ENCODE data around the gene EVI5L. TPM values are rescaled to one million over a fixed set of nuclear protein-coding genes. Genes with fewer than 3 reads are reported as not detected.

Gene EVI5L
- polyA plus RNA-seq, 3 donors = 0.76 to 5.7 (median 1.3) TPM

- Histone ChIP-seq H3K9ac (ENCODE audit: insufficient read depth, low read length, poor library complexity, severe bottlenecking) (no peak overlapping the region), H3K27me3 (ENCODE audit: control insufficient read depth in 2 of 2, insufficient read depth in 2 of 2, low read length in 2 of 2) (peaks cover 28 to 81% of the 10 kb centered on the region in 2 donors), H3K36me3 (replicated peaks in 1 of 2; ENCODE audit: control insufficient read depth in 1 of 2, insufficient read depth in 2 of 2, low read length in 2 of 2) (no peaks in the 10 kb centered on the region), H3K4me1 (ENCODE audit: control insufficient read depth in 1 of 2, insufficient read depth in 2 of 2, low read length in 2 of 2) (peaks cover 30 to 35% of the 10 kb centered on the region in 2 donors), H3K4me3 (replicated peaks in 1 of 3; ENCODE audit: low read depth in 2 of 3, low read length in 3 of 3) (no peak overlapping the region), H3K9me3 (replicated peaks in 1 of 2; ENCODE audit: control insufficient read depth in 1 of 2, insufficient read depth in 1 of 2, low read length in 2 of 2) (peaks cover 0 to 5% of the 10 kb centered on the region in 2 donors), H3K4me2 (replicated peaks; ENCODE audit: extremely low read depth, low read length, poor library complexity, severe bottlenecking) (no peak overlapping the region), H4K20me1 (ENCODE audit: insufficient read depth, low read length) (no peaks in the 10 kb centered on the region), H3K27ac (ENCODE audit: low read depth in 1 of 2, low read length in 2 of 2) (no peak overlapping the region), H3K79me2 (ENCODE audit: insufficient read depth, low read length) (no peaks in the 10 kb centered on the region), H2AFZ (ENCODE audit: insufficient read depth, low read depth, low read length, poor library complexity, severe bottlenecking) (no peak overlapping the region)
- peaks cover 7 to 16% of the 10 kb centered on the region in 2 donors for H3K36me3 Mint-ChIP-seq
- no peak for DNase-seq
- H3K27me3 Mint-ChIP-seq (ENCODE audit: low read depth in 3 of 3) = peaks cover 73 to 93% (median 78%) of the 10 kb centered on the region in 3 donors
- no peak for TF ChIP-seq CTCF (IDR thresholded peaks at IDR 0.05)
- H3K9me3 Mint-ChIP-seq = peaks cover 0 to 36% (median 14%) of the 10 kb centered on the region in 7 donors
- no peak overlapping the region for H3K27ac Mint-ChIP-seq
- 43% methylated on average over 13 of the region's 18 CpGs for WGBS (ENCODE audit: insufficient coverage)
- H3K4me3 Mint-ChIP-seq = peak overlapping the region in 1 of 2 donors; percentile 75
- intact Hi-C loops (cut with micrococcal nuclease) = loop anchor here in 1 of 2 donors (5.0 kb wide), 1 partner anchor 58 kb away; the partner anchor contains the start of gene SNAPC2
- H3K4me1 Mint-ChIP-seq = peaks cover 29% of the 10 kb centered on the region
These were observed 34.7 kb downstream of the EVI5L start for GRCh38 chr19:7864690-7865074.

- no peak overlapping the region for H3K4me3 ChIP-seq (replicated peaks in 1 of 3; ENCODE audit: low read depth in 2 of 3, low read length in 3 of 3)
- H3K27ac ChIP-seq (ENCODE audit: low read depth in 1 of 2, low read length in 2 of 2) = no peak overlapping the region
- no peaks in the 10 kb centered on the region for H4K20me1 ChIP-seq (ENCODE audit: insufficient read depth, low read length)
- Mint-ChIP-seq H3K9me3 (peaks cover 0 to 35% (median 14%) of the 10 kb centered on the region in 7 donors), H3K4me3 (peak overlapping the region; percentile 52 to 75), H3K27me3 (ENCODE audit: low read depth in 3 of 3) (peaks cover 73 to 90% (median 75%) of the 10 kb centered on the region in 3 donors), H3K4me1 (peaks cover 31% of the 10 kb centered on the region), H3K36me3 (peaks cover 7 to 12% of the 10 kb centered on the region in 2 donors), H3K27ac (no peak overlapping the region)
- H2AFZ ChIP-seq (ENCODE audit: insufficient read depth, low read depth, low read length, poor library complexity, severe bottlenecking) = no peak overlapping the region
- peaks cover 28 to 78% of the 10 kb centered on the region in 2 donors for H3K27me3 ChIP-seq (ENCODE audit: control insufficient read depth in 2 of 2, insufficient read depth in 2 of 2, low read length in 2 of 2)
- peaks cover 0 to 5% of the 10 kb centered on the region in 2 donors for H3K9me3 ChIP-seq (replicated peaks in 1 of 2; ENCODE audit: control insufficient read depth in 1 of 2, insufficient read depth in 1 of 2, low read length in 2 of 2)
- H3K9ac ChIP-seq (ENCODE audit: insufficient read depth, low read length, poor library complexity, severe bottlenecking) = no peak overlapping the region
- no peak for TF ChIP-seq CTCF (IDR thresholded peaks at IDR 0.05)
- no peak overlapping the region for H3K4me2 ChIP-seq (replicated peaks; ENCODE audit: extremely low read depth, low read length, poor library complexity, severe bottlenecking)
- no peaks in the 10 kb centered on the region for H3K79me2 ChIP-seq (ENCODE audit: insufficient read depth, low read length)
- intact Hi-C loops (cut with micrococcal nuclease) = loop anchor here in 1 of 2 donors (5.0 kb wide), 1 partner anchor 57 kb away; the partner anchor contains the start of gene SNAPC2
- DNase-seq = no peak
- H3K36me3 ChIP-seq (replicated peaks in 1 of 2; ENCODE audit: control insufficient read depth in 1 of 2, insufficient read depth in 2 of 2, low read length in 2 of 2) = no peaks in the 10 kb centered on the region
- 46% methylated on average over 9 of the region's 10 CpGs for WGBS (ENCODE audit: insufficient coverage)
- peaks cover 34 to 42% of the 10 kb centered on the region in 2 donors for H3K4me1 ChIP-seq (ENCODE audit: control insufficient read depth in 1 of 2, insufficient read depth in 2 of 2, low read length in 2 of 2)
These were observed 35.4 kb downstream of the EVI5L start for GRCh38 chr19:7865262-7865911.
